ENCODE data around the gene DDX3X. TPM values are rescaled to one million over a fixed set of nuclear protein-coding genes. Genes with fewer than 3 reads are reported as not detected.

Gene DDX3X
- total and polyA plus RNA-seq, 9 of the 15 experiments (the other 6 are each of a cell fraction or from before 2014, with no cell fraction given), result 51.3 to 232 (median 138) TPM

DNA sequence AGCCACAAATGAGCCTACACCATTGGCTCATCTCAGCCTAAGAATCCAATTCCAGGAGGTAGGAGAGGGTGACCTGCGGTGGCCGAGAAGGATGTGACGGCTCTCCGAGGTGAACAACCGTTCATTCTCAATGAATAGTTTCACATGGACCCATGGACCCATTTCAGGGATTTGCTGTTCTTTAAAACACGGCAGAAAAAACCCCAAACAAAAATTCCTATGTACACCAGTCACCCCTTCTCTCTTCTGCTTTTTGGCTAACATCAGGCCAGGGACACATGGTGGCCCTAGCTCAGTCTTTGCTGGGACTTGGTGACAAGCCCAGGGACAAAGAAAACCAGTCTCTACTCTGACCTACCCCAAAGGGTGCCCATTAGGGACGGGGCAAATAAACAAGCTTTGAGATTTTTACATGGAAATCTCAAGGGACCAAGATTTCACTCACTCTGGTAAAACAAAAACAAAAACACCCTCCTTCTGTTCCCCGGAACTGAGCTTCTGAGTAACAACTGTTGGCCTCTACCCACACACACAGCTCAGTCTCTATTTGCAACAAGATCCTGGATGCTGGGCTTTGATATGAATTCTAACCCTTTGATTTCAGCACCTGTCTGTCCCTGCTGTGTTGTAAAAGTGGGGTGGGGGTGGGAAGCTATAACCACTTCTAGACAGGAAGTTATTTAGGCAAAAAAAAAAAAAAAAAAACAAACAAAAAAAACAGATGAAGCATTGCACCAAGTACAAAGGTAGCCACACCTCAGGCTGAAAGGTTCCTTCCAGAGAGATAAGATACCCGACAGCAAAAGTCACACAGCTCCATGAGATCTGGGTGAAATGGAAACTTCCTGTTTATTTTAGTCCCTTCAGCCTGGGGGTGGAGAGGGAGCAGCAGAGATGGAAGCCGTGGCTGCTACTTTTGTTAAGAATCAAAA lies 49.0 kb downstream of the DDX3X start:
- in situ Hi-C loops (cut with MboI) (no loop called here), intact Hi-C loops (cut with micrococcal nuclease) (no loop called here)
- no peaks in the 10 kb centered on the region for H3K27me3 ChIP-seq (ENCODE audit: control insufficient read depth in 2 of 2, insufficient read depth in 2 of 2, low read length in 2 of 2)
- no TSS peak for BruUV-seq (replicated peaks)
- no peaks in the 10 kb centered on the region for H3K9me1 ChIP-seq (ENCODE audit: control insufficient read depth, insufficient read depth, low read length)
- H3K9me3 ChIP-seq (replicated peaks; ENCODE audit: control insufficient read depth, insufficient read depth, low read depth, low read length), result no peaks in the 10 kb centered on the region
- H3K4me1 ChIP-seq (replicated peaks in 1 of 2; ENCODE audit: control insufficient read depth in 2 of 2, insufficient read depth in 2 of 2, low read length in 2 of 2), result peaks cover 0 to 19% of the 10 kb centered on the region in 2 experiments; a peak in 4 of 5 replicates
- H3K4me2 ChIP-seq (ENCODE audit: insufficient read depth, low read length), result peak overlapping the region; percentile 48
- H3K27ac ChIP-seq (ENCODE audit: extremely low read depth, low read depth, low read length), result peak overlapping the region; percentile 79
- ATAC-seq (peak; percentile 77), FAIRE-seq (peak; percentile 35), DNase-seq (ENCODE audit: extremely low read depth in 1 of 4, low spot score in 3 of 4) (peak in 1 of 4 experiments; percentile 41)
- WGBS (ENCODE audit: insufficient coverage, low coverage, missing lambda C conversion rate), result 39% methylated on average over 9 of the region's 10 CpGs
- peak overlapping the region; percentile 86 for H2AFZ ChIP-seq (ENCODE audit: low read depth, low read length)
- POLR2A ChIA-PET, result no interaction called here
- peak overlapping the region in 1 of 2 experiments; percentile 43; a peak in 1 of 4 replicates for H3K9ac ChIP-seq (ENCODE audit: insufficient read depth in 1 of 2, low read depth in 2 of 2, low read length in 2 of 2)
- no peak overlapping the region for H3K4me3 ChIP-seq
- no peaks in the 10 kb centered on the region for H3K36me3 ChIP-seq (ENCODE audit: control insufficient read depth, insufficient read depth, low read length)
- no peaks in the 10 kb centered on the region for H4K20me1 ChIP-seq (replicated peaks; ENCODE audit: control insufficient read depth, insufficient read depth, low read length)
- CTCF ChIA-PET (ENCODE audit: low intra/inter-chr PET ratio), result no interaction called here
- H3K79me2 ChIP-seq (ENCODE audit: control insufficient read depth, insufficient read depth, low read length), result no peaks in the 10 kb centered on the region
- TF ChIP-seq KAT8 (IDR thresholded peaks at IDR 0.05; ENCODE audit: low read depth) (no peak), KLF16 (IDR thresholded peaks at IDR 0.05) (no peak), ZNF354B (CRISPR knock-in tag; IDR thresholded peaks at IDR 0.05) (no peak), RCOR1 (IDR thresholded peaks at IDR 0.05; ENCODE audit: borderline replicate concordance in 1 of 2, low read depth in 2 of 2, low read length in 2 of 2) (0 out of 4 replicates have a peak, but pooled peaks of 1 of the 2 experiments have one; percentile 15), RBM17 (IDR thresholded peaks at IDR 0.05; ENCODE audit: borderline replicate concordance, low read depth, low read length) (no peak), CREB1 (IDR thresholded peaks at IDR 0.05) (no peak), CREB1 (CRISPR knock-in tag; IDR thresholded peaks at IDR 0.05) (no peak), HMGN3 (IDR thresholded peaks at IDR 0.05; ENCODE audit: borderline replicate concordance, extremely low read depth, insufficient read length, low read depth, low read length) (no peak), TRIM28 (IDR thresholded peaks at IDR 0.05) (no peak), ZEB2 (IDR thresholded peaks at IDR 0.05) (0 out of 2 replicates have a peak, but pooled peaks have one; percentile 58), GTF2F1 (IDR thresholded peaks at IDR 0.05; ENCODE audit: low read depth, low read length) (no peak), ETS2 (tag; IDR thresholded peaks at IDR 0.05; ENCODE audit: borderline replicate concordance, poor library complexity, severe bottlenecking) (no peak), ZNF324 (CRISPR knock-in tag; IDR thresholded peaks at IDR 0.05) (no peak), RB1 (IDR thresholded peaks at IDR 0.05; ENCODE audit: low read depth) (no peak), FOXK2 (conservative IDR thresholded peaks at IDR 0.05 in 1 of 2, IDR thresholded peaks at IDR 0.05 in 1 of 2; ENCODE audit: low read depth in 2 of 2) (peak in 1 of 2 experiments; percentile 57; a peak in 2 of 4 replicates), ZNF133 (CRISPR knock-in tag; IDR thresholded peaks at IDR 0.05) (no peak), POLR3A (IDR thresholded peaks at IDR 0.05; ENCODE audit: borderline replicate concordance, extremely low read depth, insufficient read depth, insufficient read length) (no peak), NR2C1 (IDR thresholded peaks at IDR 0.05) (no peak), NR2C1 (tag; IDR thresholded peaks at IDR 0.05) (0 out of 2 replicates have a peak, but pooled peaks have one; percentile 11), ZNF584 (CRISPR knock-in tag; IDR thresholded peaks at IDR 0.05; ENCODE audit: low read depth) (peak; percentile 29; the same call in 1 of the 2 replicates), ETV5 (CRISPR knock-in tag; IDR thresholded peaks at IDR 0.05; ENCODE audit: low read depth) (0 out of 2 replicates have a peak, but pooled peaks have one; percentile 19), FOSL1 (tag; conservative IDR thresholded peaks at IDR 0.05) (no peak)
- TF ChIP-seq, protein P1, sequence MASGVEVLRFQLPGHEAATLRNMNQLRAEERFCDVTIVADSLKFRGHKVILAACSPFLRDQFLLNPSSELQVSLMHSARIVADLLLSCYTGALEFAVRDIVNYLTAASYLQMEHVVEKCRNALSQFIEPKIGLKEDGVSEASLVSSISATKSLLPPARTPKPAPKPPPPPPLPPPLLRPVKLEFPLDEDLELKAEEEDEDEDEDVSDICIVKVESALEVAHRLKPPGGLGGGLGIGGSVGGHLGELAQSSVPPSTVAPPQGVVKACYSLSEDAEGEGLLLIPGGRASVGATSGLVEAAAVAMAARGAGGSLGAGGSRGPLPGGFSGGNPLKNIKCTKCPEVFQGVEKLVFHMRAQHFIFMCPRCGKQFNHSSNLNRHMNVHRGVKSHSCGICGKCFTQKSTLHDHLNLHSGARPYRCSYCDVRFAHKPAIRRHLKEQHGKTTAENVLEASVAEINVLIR (CRISPR knock-in tag; IDR thresholded peaks at IDR 0.05), result no peak
